Heart left ventricle (tissue), 16 donors: ENCODE measurements around the gene DAP. TPM values are rescaled to one million over a fixed set of nuclear protein-coding genes. Genes with fewer than 3 reads are reported as not detected.

Experiments used
- ATAC-seq, 4 donors: fragments of 200-7000 bp; cut with Tn5 transposase; one replicate each; pipeline ENCODE4 v1.9.1; 2020 to 2022; ENCODE audit warnings: moderate library complexity in 4 of 4, mild to moderate bottlenecking in 3 of 4, moderate number of reproducible peaks in 1 of 4
- DNase-seq, 5 donors: peaks; one replicate each; pipeline ENCODE4 v3.0.0-alpha.2; 2020
- H3K27ac ChIP-seq, 12 donors: fragments of 200-600 bp; sonication (generic) in 4 of 12; one replicate each; pipeline versions ENCODE4 v1.5.0 to v1.8.0; 2016 to 2022; ENCODE audit warnings: mild to moderate bottlenecking in 2 of 12
- H3K27me3 ChIP-seq, 9 donors: fragments of 200-600 bp; sonication (generic) in 2 of 9; one replicate each; pipeline versions ENCODE4 v1.5.1 to v1.8.0; 2016 to 2022; ENCODE audit warnings: mild to moderate bottlenecking in 3 of 9
- H3K36me3 ChIP-seq, 9 donors: fragments of 200-600 bp; sonication (generic) in 2 of 9; one replicate each; pipeline versions ENCODE4 v1.5.0 to v1.8.0; 2018 to 2022; ENCODE audit warnings: mild to moderate bottlenecking in 2 of 9
- H3K4me1 ChIP-seq, 12 donors: fragments of 200-600 bp; sonication (generic) in 4 of 12; one replicate each; pipeline versions ENCODE4 v1.5.0 to v1.8.0; 2016 to 2022; ENCODE audit warnings: mild to moderate bottlenecking in 3 of 12
- H3K4me3 ChIP-seq, 12 donors: fragments of 200-600 bp; sonication (generic) in 4 of 12; one replicate each; pipeline versions ENCODE4 v1.5.0 to v1.8.0; 2017 to 2022; ENCODE audit warnings: mild to moderate bottlenecking in 9 of 12, moderate library complexity in 4 of 12
- H3K9me3 ChIP-seq, 12 donors: fragments of 200-600 bp; sonication (generic) in 4 of 12; one replicate each; pipeline versions ENCODE4 v1.5.0 to v1.8.0; 2016 to 2022; ENCODE audit warnings: mild to moderate bottlenecking in 1 of 12
- CTCF ChIP-seq, 12 donors: fragments of 200-600 bp; sonication (generic) in 4 of 12; IDR thresholded peaks; one replicate each; pipeline versions ENCODE4 v1.5.0 to v1.8.0; 2018 to 2022; ENCODE audit warnings: antibody characterized with exemption in 12 of 12, mild to moderate bottlenecking in 5 of 12
- POLR2A ChIP-seq, 2 donors: fragments of 450-650 bp; IDR thresholded peaks; one replicate each; pipeline ENCODE4 v1.6.1; 2017; ENCODE audit warnings: antibody characterized with exemption in 2 of 2, mild to moderate bottlenecking in 2 of 2, moderate library complexity in 2 of 2
- WGBS, 4 donors: extraction: QIAGEN DNeasy Blood & Tissue Kit in 2 of 4; methylation state at CpG; one replicate each; pipeline versions ENCODE4 v1.1.5 to v1.1.7; 2013 to 2018; 5-methylcytosine and 5-hydroxymethylcytosine counted together
- intact Hi-C, 10 donors: fragments of 100-400 bp; cut with DNase I; formaldehyde crosslinking; loops; one replicate each; pipeline versions ENCODE4 v1.11.1 to v1.14.2; 2022
- polyA plus RNA-seq, 2 donors: library from polyadenylated mRNA; stranded (reverse); fragments of 200-250 nt; gene quantifications; one replicate each; pipeline ENCODE4 v1.2.3, GENCODE V29; 2013
- total RNA-seq, 9 donors: library from RNA; depleted of rRNA in 2 of 9; stranded (reverse); fragments of >200 nt in 2 of 9; fragmentation: NEBNext Ultra II Directional in 3 of 9; extraction: Animal tissue kit (Norgen Biotek cat#: 25700) in 3 of 9; gene quantifications; one replicate each; pipeline versions ENCODE4 v1.1.0 to v1.2.4, GENCODE V29; 2016 to 2023
- donor health status: ischemic (EF 13 %, LVEDD 7.1; RV severe dilation, severe dysfunction).
- donor health status: healthy with polysubstance abuse.
- donor health status: DM: no; HTN: yes; CAD: no.
- donor health status: DM: no; HTN: no; CAD: no.
- donor health status: ischemic (EF 25% LVEDD 6.9; RV normal size, moderate dysfunction).
- donor health status: ischemic (EF 25% LVEDD 5.7; RV mildly dilated, moderate dysfunction).
- donor health status: healthy.
- donor health status: DM: yes; HTN: yes; CAD: no.
- donor health status: ischemic (EF 35%, LVEDD 5.7; RV mildly dilated, moderate dysfunction).
- donor health status: nonischemic (EF 11% LVEDD 7.7; RV severe dilation, severe dysfunction).
- donor health status: DM: yes; HTN: yes; CAD: no.
- donor health status: PGD.
- donor health status: ischemic (EF 29% LVEDD 5.4; RV normal size, mild dysfunction).
- donor health status: nonischemic (EF 23%, LVEDD 6.1; RV moderate dilation, normal function).

Gene DAP
- total and polyA plus RNA-seq, 11 donors = 13.8 to 61.6 (median 28.5) TPM

DNA sequence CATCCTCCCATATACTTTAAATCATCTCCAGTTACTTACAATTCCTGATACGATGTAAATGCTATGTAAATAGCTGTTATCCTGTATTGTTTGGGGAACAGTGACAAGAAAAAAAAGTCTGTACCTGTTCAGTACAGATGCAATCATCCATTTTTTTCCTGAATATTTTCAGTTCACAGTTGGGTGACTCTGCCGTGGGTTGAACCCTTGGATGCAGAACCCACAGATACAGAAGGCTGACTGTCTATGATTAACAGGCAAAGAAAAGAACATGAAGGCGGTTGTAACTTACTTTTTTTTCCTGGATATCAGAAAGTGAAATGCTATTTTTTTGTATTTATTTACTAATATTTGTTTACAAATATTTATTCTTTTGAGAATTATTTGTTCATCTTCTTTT, 33.2 kb downstream of the DAP start:
- H3K4me3 ChIP-seq = no peak overlapping the region
- DNase-seq (no peak), ATAC-seq (no peak)
- TF ChIP-seq CTCF (IDR thresholded peaks at IDR 0.05) (no peak), POLR2A (IDR thresholded peaks at IDR 0.05) (no peak)
- no peaks in the 10 kb centered on the region for H3K27me3 ChIP-seq
- peak overlapping the region in 2 of 12 donors; percentile 35 to 85 for H3K27ac ChIP-seq
- peaks cover 0 to 10% (median 0%) of the 10 kb centered on the region in 9 donors for H3K36me3 ChIP-seq
- no peaks in the 10 kb centered on the region for H3K9me3 ChIP-seq
- peaks cover 0 to 68% (median 29%) of the 10 kb centered on the region in 12 donors for H3K4me1 ChIP-seq
- WGBS, 4 donors = 94 to 97% (median 95%) methylated on average over 3 of the region's 3 CpGs
- intact Hi-C loops = no loop called here

- ATAC-seq (peak in 1 of 4 donors; percentile 11), DNase-seq (no peak)
- Histone ChIP-seq H3K4me3 (no peak overlapping the region), H3K27me3 (no peaks in the 10 kb centered on the region), H3K9me3 (no peaks in the 10 kb centered on the region), H3K4me1 (peaks cover 0 to 61% (median 29%) of the 10 kb centered on the region in 12 donors), H3K36me3 (peaks cover 0 to 5% (median 0%) of the 10 kb centered on the region in 9 donors), H3K27ac (peak overlapping the region in 9 of 12 donors; percentile 1 to 88 (median 64))
- intact Hi-C loops = no loop called here
- no peak for TF ChIP-seq POLR2A (IDR thresholded peaks at IDR 0.05)
- no peak for TF ChIP-seq CTCF (IDR thresholded peaks at IDR 0.05)
- 42 to 51% (median 47%) methylated on average over 8 of the region's 8 CpGs for WGBS, 4 donors
These were observed 34.0 kb downstream of the DAP start for GRCh38 chr5:10726913-10727517.

DNA sequence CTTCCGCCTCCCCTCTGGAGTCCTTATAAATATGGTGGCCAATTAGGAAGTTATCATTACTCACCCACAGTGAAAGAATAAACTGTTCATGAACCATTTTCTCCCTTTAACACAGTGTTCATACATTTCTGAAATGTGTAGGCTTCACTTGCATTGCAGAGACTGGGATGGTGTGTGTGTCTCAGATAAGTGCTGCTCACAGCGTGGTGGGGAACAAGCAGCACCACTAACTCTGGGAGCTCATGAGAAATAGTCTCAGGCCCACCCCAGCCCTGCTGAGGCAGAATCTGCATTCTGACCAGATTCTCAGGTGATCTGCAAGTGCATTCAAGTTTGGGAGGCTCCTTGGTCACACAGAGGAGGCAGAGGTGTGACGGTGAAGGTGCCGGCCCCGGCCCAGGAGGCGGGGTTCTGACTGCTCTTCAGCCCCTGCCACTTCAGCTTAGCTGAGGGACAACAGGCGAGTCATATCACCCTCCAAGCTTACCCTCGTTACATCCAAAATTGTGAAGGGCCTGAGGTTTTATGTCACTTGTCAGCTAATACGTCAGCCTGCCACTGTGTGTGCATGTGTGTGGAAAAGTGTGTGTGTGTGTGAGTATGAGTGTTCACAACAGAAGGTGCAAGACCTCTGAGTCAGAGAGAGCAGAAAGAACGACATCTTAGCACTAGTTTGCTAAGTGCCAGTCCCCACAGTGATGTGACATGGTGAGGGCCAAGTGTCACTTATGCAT, 34.7 kb downstream of the DAP start:
- Histone ChIP-seq H3K4me3 (no peak overlapping the region), H3K36me3 (peaks cover 0 to 6% (median 0%) of the 10 kb centered on the region in 9 donors), H3K9me3 (no peaks in the 10 kb centered on the region), H3K27ac (peak overlapping the region in 11 of 12 donors; percentile 35 to 88 (median 77)), H3K4me1 (peaks cover 0 to 55% (median 29%) of the 10 kb centered on the region in 12 donors), H3K27me3 (no peaks in the 10 kb centered on the region)
- no peak for TF ChIP-seq POLR2A (IDR thresholded peaks at IDR 0.05)
- no peak for TF ChIP-seq CTCF (IDR thresholded peaks at IDR 0.05)
- no peak for DNase-seq
- ATAC-seq = no peak
- intact Hi-C loops = no loop called here
- WGBS, 4 donors = 74 to 81% (median 78%) methylated on average over 10 of the region's 10 CpGs

DNA sequence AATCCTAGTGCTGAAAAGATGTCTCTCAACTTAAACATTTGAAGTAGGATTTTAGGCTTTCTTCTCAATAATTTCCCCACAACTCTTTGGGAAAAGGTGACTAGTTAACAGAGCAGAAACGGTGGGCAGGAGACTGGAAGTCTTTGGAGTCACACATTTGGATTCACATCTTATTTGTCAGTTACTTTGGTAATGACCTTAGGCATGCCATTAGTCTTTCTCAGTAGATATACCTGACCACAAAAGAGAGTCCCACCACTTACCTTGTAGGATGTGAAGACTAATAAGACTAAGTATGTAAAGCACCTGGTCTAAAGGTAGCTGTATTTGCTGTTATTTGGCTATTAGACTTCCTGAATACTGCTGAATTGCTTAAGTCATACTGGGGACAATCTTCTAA, 35.4 kb downstream of the DAP start:
- Histone ChIP-seq H3K4me1 (peaks cover 0 to 55% (median 29%) of the 10 kb centered on the region in 12 donors), H3K27ac (peak overlapping the region in 11 of 12 donors; percentile 69 to 88 (median 80)), H3K27me3 (no peaks in the 10 kb centered on the region), H3K9me3 (no peaks in the 10 kb centered on the region), H3K36me3 (peaks cover 0 to 6% (median 0%) of the 10 kb centered on the region in 9 donors), H3K4me3 (peak overlapping the region in 2 of 12 donors; percentile 15 to 25)
- DNase-seq = no peak
- ATAC-seq = no peak
- 62 to 74% (median 69%) methylated on average over 1 of the region's 1 CpG for WGBS, 4 donors
- no peak for TF ChIP-seq CTCF (IDR thresholded peaks at IDR 0.05)
- TF ChIP-seq POLR2A (IDR thresholded peaks at IDR 0.05) = no peak
- intact Hi-C loops = loop anchor here in 2 of 10 donors (2.0 kb wide), 1 partner anchor 35 kb away; the partner anchor contains the start of gene DAP (in 2 of the 2)
